ENCODE data around the gene PDCD1. TPM values are rescaled to one million over a fixed set of nuclear protein-coding genes. Genes with fewer than 3 reads are reported as not detected.

The PDCD1 gene
- total RNA-seq, 6 donors from 2014 or later: 0.49 to 4.2 (median 0.91) TPM; not detected in 1

- Histone ChIP-seq H3K27ac (no peak overlapping the region), H3K9me3 (no peaks in the 10 kb centered on the region), H3K36me3 (no peaks in the 10 kb centered on the region), H3K4me3 (no peak overlapping the region), H3K4me1 (peaks cover 6 to 26% (median 15%) of the 10 kb centered on the region in 4 donors), H3K27me3 (peaks cover 0 to 15% (median 4%) of the 10 kb centered on the region in 4 donors)
- ATAC-seq (ENCODE audit: low FRiP score in 2 of 2) (no peak), DNase-seq (peak in 1 of 2 donors; percentile 33)
- TF ChIP-seq POLR2AphosphoS5 (IDR thresholded peaks at IDR 0.05) (no peak), EP300 (IDR thresholded peaks at IDR 0.05) (no peak), POLR2A (IDR thresholded peaks at IDR 0.05) (no peak), CTCF (IDR thresholded peaks at IDR 0.05) (no peak)
- WGBS, 2 donors: 71 to 79% methylated on average over 8 of the region's 8 CpGs
Measured at GRCh38 chr2:241862093-241862492, 3.4 kb upstream of the PDCD1 start.

GRCh38 chr2:241861264-241861663 lies 2.6 kb upstream of the PDCD1 start:
- peak overlapping the region in 1 of 4 donors; percentile 84 for H3K27ac ChIP-seq
- H3K36me3 ChIP-seq: no peaks in the 10 kb centered on the region
- no peak for DNase-seq
- no peaks in the 10 kb centered on the region for H3K9me3 ChIP-seq
- WGBS, 2 donors: 91 to 97% methylated on average over 1 of the region's 1 CpG
- ATAC-seq (ENCODE audit: low FRiP score in 2 of 2): no peak
- H3K27me3 ChIP-seq: peaks cover 0 to 8% (median 4%) of the 10 kb centered on the region in 4 donors
- no peak overlapping the region for H3K4me3 ChIP-seq
- no peak for TF ChIP-seq POLR2A (IDR thresholded peaks at IDR 0.05)
- no peak for TF ChIP-seq POLR2AphosphoS5 (IDR thresholded peaks at IDR 0.05)
- TF ChIP-seq CTCF (IDR thresholded peaks at IDR 0.05): no peak
- no peak for TF ChIP-seq EP300 (IDR thresholded peaks at IDR 0.05)
- H3K4me1 ChIP-seq: peaks cover 6 to 23% (median 15%) of the 10 kb centered on the region in 4 donors

- peak in 1 of 2 donors; percentile 21 for ATAC-seq (ENCODE audit: low FRiP score in 2 of 2)
- peak in 1 of 2 donors; percentile 56 for DNase-seq
- Histone ChIP-seq H3K4me1 (peaks cover 6 to 23% (median 15%) of the 10 kb centered on the region in 4 donors), H3K9me3 (no peaks in the 10 kb centered on the region), H3K27ac (peak overlapping the region; percentile 22 to 84 (median 70)), H3K27me3 (peaks cover 0 to 8% (median 4%) of the 10 kb centered on the region in 4 donors), H3K36me3 (no peaks in the 10 kb centered on the region), H3K4me3 (peak overlapping the region in 3 of 4 donors; percentile 2 to 33 (median 12))
- TF ChIP-seq EP300 (IDR thresholded peaks at IDR 0.05) (no peak), POLR2AphosphoS5 (IDR thresholded peaks at IDR 0.05) (no peak), POLR2A (IDR thresholded peaks at IDR 0.05) (no peak), CTCF (IDR thresholded peaks at IDR 0.05) (no peak)
- WGBS, 2 donors: 84 to 91% methylated on average over 6 to 10 of the region's 10 CpGs
Measured at GRCh38 chr2:241860184-241861078, 1.7 kb upstream of the PDCD1 start.

GRCh38 chr2:241859436-241860183 lies 916 bp upstream of the PDCD1 start:
- peak overlapping the region in 3 of 4 donors; percentile 2 to 33 (median 12) for H3K4me3 ChIP-seq
- H3K27ac ChIP-seq: peak overlapping the region; percentile 38 to 84 (median 70)

More at GRCh38 chr2:241859436-241860183, 916 bp upstream of the PDCD1 start:
- 43 to 60% methylated on average over 24 to 30 of the region's 30 CpGs for WGBS, 2 donors
- Histone ChIP-seq H3K27me3 (peaks cover 0 to 8% (median 4%) of the 10 kb centered on the region in 4 donors), H3K36me3 (no peaks in the 10 kb centered on the region), H3K4me1 (peaks cover 6 to 23% (median 15%) of the 10 kb centered on the region in 4 donors), H3K9me3 (no peaks in the 10 kb centered on the region)
- peak in 1 of 2 donors; percentile 77 for ATAC-seq (ENCODE audit: low FRiP score in 2 of 2)
- DNase-seq: peak in 1 of 2 donors; percentile 88
- TF ChIP-seq CTCF (IDR thresholded peaks at IDR 0.05): peak in 2 of 6 experiments; percentile 8 to 9
- TF ChIP-seq POLR2AphosphoS5 (IDR thresholded peaks at IDR 0.05): no peak

All from upper lobe of left lung (tissue), 6 donors.